Heart left ventricle (tissue), 16 donors: Measurements from ENCODE around the gene P2RX1. TPM values are rescaled to one million over a fixed set of nuclear protein-coding genes. Genes with fewer than 3 reads are reported as not detected.

Source experiments
- ATAC-seq, 4 donors: fragments of 200-7000 bp; cut with Tn5 transposase; one replicate each; pipeline ENCODE4 v1.9.1; 2020 to 2022; ENCODE audit warnings: moderate library complexity in 4 of 4, mild to moderate bottlenecking in 3 of 4, moderate number of reproducible peaks in 1 of 4
- DNase-seq, 5 donors: peaks; one replicate each; pipeline ENCODE4 v3.0.0-alpha.2; 2020
- H3K27ac ChIP-seq, 12 donors: fragments of 200-600 bp; sonication (generic) in 4 of 12; one replicate each; pipeline versions ENCODE4 v1.5.0 to v1.8.0; 2016 to 2022; ENCODE audit warnings: mild to moderate bottlenecking in 2 of 12
- H3K27me3 ChIP-seq, 9 donors: fragments of 200-600 bp; sonication (generic) in 2 of 9; one replicate each; pipeline versions ENCODE4 v1.5.1 to v1.8.0; 2016 to 2022; ENCODE audit warnings: mild to moderate bottlenecking in 3 of 9
- H3K36me3 ChIP-seq, 9 donors: fragments of 200-600 bp; sonication (generic) in 2 of 9; one replicate each; pipeline versions ENCODE4 v1.5.0 to v1.8.0; 2018 to 2022; ENCODE audit warnings: mild to moderate bottlenecking in 2 of 9
- H3K4me1 ChIP-seq, 12 donors: fragments of 200-600 bp; sonication (generic) in 4 of 12; one replicate each; pipeline versions ENCODE4 v1.5.0 to v1.8.0; 2016 to 2022; ENCODE audit warnings: mild to moderate bottlenecking in 3 of 12
- H3K4me3 ChIP-seq, 12 donors: fragments of 200-600 bp; sonication (generic) in 4 of 12; one replicate each; pipeline versions ENCODE4 v1.5.0 to v1.8.0; 2017 to 2022; ENCODE audit warnings: mild to moderate bottlenecking in 9 of 12, moderate library complexity in 4 of 12
- H3K9me3 ChIP-seq, 12 donors: fragments of 200-600 bp; sonication (generic) in 4 of 12; one replicate each; pipeline versions ENCODE4 v1.5.0 to v1.8.0; 2016 to 2022; ENCODE audit warnings: mild to moderate bottlenecking in 1 of 12
- CTCF ChIP-seq, 12 donors: fragments of 200-600 bp; sonication (generic) in 4 of 12; IDR thresholded peaks; one replicate each; pipeline versions ENCODE4 v1.5.0 to v1.8.0; 2018 to 2022; ENCODE audit warnings: antibody characterized with exemption in 12 of 12, mild to moderate bottlenecking in 5 of 12
- POLR2A ChIP-seq, 2 donors: fragments of 450-650 bp; IDR thresholded peaks; one replicate each; pipeline ENCODE4 v1.6.1; 2017; ENCODE audit warnings: antibody characterized with exemption in 2 of 2, mild to moderate bottlenecking in 2 of 2, moderate library complexity in 2 of 2
- WGBS, 4 donors: extraction: QIAGEN DNeasy Blood & Tissue Kit in 2 of 4; methylation state at CpG; one replicate each; pipeline versions ENCODE4 v1.1.5 to v1.1.7; 2013 to 2018; 5-methylcytosine and 5-hydroxymethylcytosine counted together
- intact Hi-C, 10 donors: fragments of 100-400 bp; cut with DNase I; formaldehyde crosslinking; loops; one replicate each; pipeline versions ENCODE4 v1.11.1 to v1.14.2; 2022
- polyA plus RNA-seq, 2 donors: library from polyadenylated mRNA; stranded (reverse); fragments of 200-250 nt; gene quantifications; one replicate each; pipeline ENCODE4 v1.2.3, GENCODE V29; 2013
- total RNA-seq, 9 donors: library from RNA; depleted of rRNA in 2 of 9; stranded (reverse); fragments of >200 nt in 2 of 9; fragmentation: NEBNext Ultra II Directional in 3 of 9; extraction: Animal tissue kit (Norgen Biotek cat#: 25700) in 3 of 9; gene quantifications; one replicate each; pipeline versions ENCODE4 v1.1.0 to v1.2.4, GENCODE V29; 2016 to 2023
- donor health status: ischemic (EF 13 %, LVEDD 7.1; RV severe dilation, severe dysfunction).
- donor health status: healthy with polysubstance abuse.
- donor health status: DM: no; HTN: yes; CAD: no.
- donor health status: DM: no; HTN: no; CAD: no.
- donor health status: ischemic (EF 25% LVEDD 6.9; RV normal size, moderate dysfunction).
- donor health status: ischemic (EF 25% LVEDD 5.7; RV mildly dilated, moderate dysfunction).
- donor health status: healthy.
- donor health status: DM: yes; HTN: yes; CAD: no.
- donor health status: ischemic (EF 35%, LVEDD 5.7; RV mildly dilated, moderate dysfunction).
- donor health status: nonischemic (EF 11% LVEDD 7.7; RV severe dilation, severe dysfunction).
- donor health status: DM: yes; HTN: yes; CAD: no.
- donor health status: PGD.
- donor health status: ischemic (EF 29% LVEDD 5.4; RV normal size, mild dysfunction).
- donor health status: nonischemic (EF 23%, LVEDD 6.1; RV moderate dilation, normal function).

P2RX1 gene
- total and polyA plus RNA-seq, 11 donors, result 0.19 to 5.5 (median 0.52) TPM

- intact Hi-C loops, result no loop called here
- Histone ChIP-seq H3K27ac (no peak overlapping the region), H3K4me3 (no peak overlapping the region), H3K9me3 (no peaks in the 10 kb centered on the region), H3K36me3 (peaks cover 0 to 45% (median 0%) of the 10 kb centered on the region in 9 donors), H3K4me1 (peaks cover 0 to 21% (median 5%) of the 10 kb centered on the region in 12 donors), H3K27me3 (no peaks in the 10 kb centered on the region)
- no peak for ATAC-seq
- TF ChIP-seq CTCF (IDR thresholded peaks at IDR 0.05) (no peak), POLR2A (IDR thresholded peaks at IDR 0.05) (no peak)
- WGBS, 4 donors, result 94 to 97% (median 97%) methylated on average over 23 to 43 of the region's 43 CpGs
- DNase-seq, result no peak
Observed at GRCh38 chr17:3947318-3947810, 31.1 kb upstream of the P2RX1 start.

GRCh38 chr17:3946711-3947235, 30.5 kb upstream of the P2RX1 start:
- DNase-seq (no peak), ATAC-seq (no peak)
- H3K36me3 ChIP-seq, result peaks cover 0 to 51% (median 0%) of the 10 kb centered on the region in 9 donors
- H3K9me3 ChIP-seq, result no peaks in the 10 kb centered on the region
- 45 to 72% (median 67%) methylated on average over 3 to 5 of the region's 5 CpGs for WGBS, 4 donors
- H3K27me3 ChIP-seq, result no peaks in the 10 kb centered on the region
- no peak overlapping the region for H3K27ac ChIP-seq
- peaks cover 0 to 21% (median 5%) of the 10 kb centered on the region in 12 donors for H3K4me1 ChIP-seq
- TF ChIP-seq CTCF (IDR thresholded peaks at IDR 0.05), result no peak
- TF ChIP-seq POLR2A (IDR thresholded peaks at IDR 0.05), result no peak
- intact Hi-C loops, result no loop called here
- no peak overlapping the region for H3K4me3 ChIP-seq

GRCh38 chr17:3944485-3945388, 28.5 kb upstream of the P2RX1 start:
- 29 to 50% (median 36%) methylated on average over 23 to 68 of the region's 68 CpGs for WGBS, 4 donors
- DNase-seq, result peak; percentile 56 to 89 (median 70)

More at GRCh38 chr17:3944485-3945388, 28.5 kb upstream of the P2RX1 start:
- Histone ChIP-seq H3K4me1 (peaks cover 0 to 21% (median 5%) of the 10 kb centered on the region in 12 donors), H3K36me3 (peaks cover 0 to 68% (median 3%) of the 10 kb centered on the region in 9 donors), H3K9me3 (no peaks in the 10 kb centered on the region), H3K27ac (peak overlapping the region in 5 of 12 donors; percentile 19 to 49 (median 34)), H3K4me3 (peak overlapping the region in 11 of 12 donors; percentile 21 to 50 (median 41)), H3K27me3 (no peaks in the 10 kb centered on the region)
- intact Hi-C loops, result no loop called here
- ATAC-seq, result peak; percentile 82 to 96 (median 92)
- TF ChIP-seq CTCF (IDR thresholded peaks at IDR 0.05) (no peak), POLR2A (IDR thresholded peaks at IDR 0.05) (peak in 1 of 2 donors; percentile 26)
